GM18520 (cell line): ENCODE measurements around the gene DEFB128.
"Not testable (repeated sequence)": the region's sequence is repeated elsewhere in the genome, so short reads cannot be mapped to it uniquely, and the experiment has no call there.

Experiments used
- ATAC-seq: cut with Tn5 transposase; IDR thresholded peaks from one replicate; pipeline ENCODE4 v1.9.1; 2021; ENCODE audit not compliant: unreplicated experiment

Gene DEFB128

GRCh38 chr20:189611-190010 is at the start of gene DEFB128:
DEFB128 (minus strand) TSS chr20:189711; CDS start chr20:189623, 88 bp downstream.
- no peak for ATAC-seq

GRCh38 chr20:237929-238328 is 48.4 kb upstream of the DEFB128 start:
- no peak for ATAC-seq

- no peak for ATAC-seq
These were observed 48.0 kb upstream of the DEFB128 start for GRCh38 chr20:237489-237888.

GRCh38 chr20:235891-236290 is 46.4 kb upstream of the DEFB128 start:
- no peak for ATAC-seq

GRCh38 chr20:227439-228105 is 38.1 kb upstream of the DEFB128 start:
- ATAC-seq: no peak

GRCh38 chr20:226958-227357 is 37.4 kb upstream of the DEFB128 start, which contains the start of gene DEFB129:
DEFB129 (plus strand) TSS chr20:227258; CDS start chr20:227289, 31 bp downstream.
- no peak for ATAC-seq

GRCh38 chr20:225879-226278 is 36.4 kb upstream of the DEFB128 start:
- not testable (repeated sequence) for ATAC-seq

- ATAC-seq: no peak
These were observed 31.8 kb upstream of the DEFB128 start for GRCh38 chr20:221258-221830.

- ATAC-seq: no peak
These were observed 30.0 kb upstream of the DEFB128 start for GRCh38 chr20:219290-220115.

GRCh38 chr20:217266-217665 is 27.8 kb upstream of the DEFB128 start:
- no peak for ATAC-seq

GRCh38 chr20:215796-216195 is 26.3 kb upstream of the DEFB128 start:
- no peak for ATAC-seq

GRCh38 chr20:214383-214782 is 24.9 kb upstream of the DEFB128 start:
- ATAC-seq: no peak

- ATAC-seq: no peak
These were observed 21.4 kb upstream of the DEFB128 start for GRCh38 chr20:210809-211502.

- no peak for ATAC-seq
These were observed 19.5 kb upstream of the DEFB128 start for GRCh38 chr20:208942-209566.

- not testable (repeated sequence) for ATAC-seq
These were observed 14.1 kb upstream of the DEFB128 start for GRCh38 chr20:203630-204029.

- no peak for ATAC-seq
These were observed 10.5 kb upstream of the DEFB128 start for GRCh38 chr20:199996-200395.

GRCh38 chr20:198225-198624 is 8.7 kb upstream of the DEFB128 start:
- ATAC-seq: no peak

GRCh38 chr20:187733-188132 is 1.8 kb downstream of the DEFB128 start:
- no peak for ATAC-seq

- ATAC-seq: no peak
These were observed 5.2 kb downstream of the DEFB128 start for GRCh38 chr20:184288-184687.

- ATAC-seq: no peak
These were observed 20.6 kb downstream of the DEFB128 start for GRCh38 chr20:168876-169275.

- ATAC-seq: no peak
These were observed 24.9 kb downstream of the DEFB128 start for GRCh38 chr20:164618-165017.
